Activated CD8-positive, alpha-beta memory T cell treated with anti-CD3 and anti-CD28 coated beads for 36 hours (primary cell): ENCODE results near the gene KPNA2. TPM values are rescaled to one million over a fixed set of nuclear protein-coding genes. Genes with fewer than 3 reads are reported as not detected.
"Not testable (repeated sequence)": the region's sequence is repeated elsewhere in the genome, so short reads cannot be mapped to it uniquely, and the experiment has no call there.

Source experiments
- CTCF ChIA-PET: fragments of 350-600 bp; sonication (Branson Sonifier 250); formaldehyde crosslinking; loops from one replicate; lab custom pipeline; 2021; ENCODE audit warnings: antibody characterized with exemption; lab: Charles Lee
- POLR2A ChIA-PET: fragments of 350-600 bp; sonication (Branson Sonifier 250); formaldehyde crosslinking; loops from one replicate; lab custom pipeline; 2021; ENCODE audit warnings: antibody characterized with exemption; lab: Charles Lee
- total RNA-seq, 2 experiments: library from RNA; stranded (reverse); gene quantifications; one replicate each; pipeline ENCODE4 v1.2.3, GENCODE V29; 2021

The KPNA2 gene
- total RNA-seq, 2 experiments from 2014 or later = 233 to 237 TPM

GRCh38 chr17:68018493-68018892 is 17.0 kb upstream of the KPNA2 start:
- POLR2A ChIA-PET = interaction anchor here (0.7 kb wide), 1 partner anchor 13 kb away, joined by 3 read pairs; no protein-coding TSS in a partner anchor
- CTCF ChIA-PET = interaction anchor here (1.7 kb wide), 1 partner anchor 11 kb away, joined by 5 read pairs; no protein-coding TSS in a partner anchor

- POLR2A ChIA-PET = interaction anchor here (1.4 to 1.9 kb wide), 2 partner anchors 17 to 23 kb away, joined by 8 to 10 read pairs; partner anchors contain the start of genes C17orf58 and KPNA2
- CTCF ChIA-PET = interaction anchor here (0.9 to 1.7 kb wide), 5 partner anchors 8 to 443 kb away, joined by 3 to 5 read pairs (median 4); no protein-coding TSS in a partner anchor
These were observed 16.2 kb upstream of the KPNA2 start for GRCh38 chr17:68019336-68019674.

- POLR2A ChIA-PET = interaction anchor here (0.6 to 1.9 kb wide), 4 partner anchors 16 to 143 kb away, joined by 3 to 10 read pairs (median 8); partner anchors contain the start of genes C17orf58 and KPNA2
- CTCF ChIA-PET = interaction anchor here (0.9 to 1.7 kb wide), 7 partner anchors 8 to 443 kb away, joined by 3 to 5 read pairs (median 4); no protein-coding TSS in a partner anchor
These were observed 15.7 kb upstream of the KPNA2 start for GRCh38 chr17:68019675-68020408.

- CTCF ChIA-PET = interaction anchor here (0.7 to 1.3 kb wide), 5 partner anchors 56 to 442 kb away, joined by 3 to 5 read pairs (median 3); no protein-coding TSS in a partner anchor
- POLR2A ChIA-PET = interaction anchor here (0.7 to 1.9 kb wide), 3 partner anchors 16 to 81 kb away, joined by 3 to 10 read pairs (median 8); partner anchors contain the start of genes C17orf58 and KPNA2
These were observed 15.2 kb upstream of the KPNA2 start for GRCh38 chr17:68020409-68020756.

GRCh38 chr17:68020791-68021190 is 14.7 kb upstream of the KPNA2 start:
- CTCF ChIA-PET = interaction anchor here (0.7 to 1.3 kb wide), 3 partner anchors 99 to 296 kb away, joined by 3 read pairs; no protein-coding TSS in a partner anchor
- POLR2A ChIA-PET = interaction anchor here (1.9 kb wide), 1 partner anchor 24 kb away, joined by 8 read pairs; the partner anchor contains the start of gene C17orf58

GRCh38 chr17:68021963-68022362 is 13.6 kb upstream of the KPNA2 start:
- ChIA-PET CTCF (interaction anchor here (0.8 to 1.2 kb wide), 2 partner anchors 13 to 21 kb away, joined by 3 read pairs; partner anchors contain the start of gene KPNA2), POLR2A (no interaction called here)

- POLR2A ChIA-PET = not testable (repeated sequence)
- CTCF ChIA-PET = interaction anchor here (1.2 kb wide), 1 partner anchor 21 kb away, joined by 3 read pairs; no protein-coding TSS in a partner anchor
These were observed 13.0 kb upstream of the KPNA2 start for GRCh38 chr17:68022547-68022946.

GRCh38 chr17:68029512-68030215 is 5.9 kb upstream of the KPNA2 start:
- CTCF ChIA-PET = interaction anchor here (0.6 to 0.7 kb wide), 2 partner anchors 140 to 227 kb away, joined by 3 read pairs; no protein-coding TSS in a partner anchor
- POLR2A ChIA-PET = no interaction called here

- CTCF ChIA-PET = interaction anchor here (1.4 kb wide), 1 partner anchor 9 kb away, joined by 4 read pairs; no protein-coding TSS in a partner anchor
These were observed 1.7 kb upstream of the KPNA2 start for GRCh38 chr17:68033636-68034451.

GRCh38 chr17:68034452-68034776 is 1.1 kb upstream of the KPNA2 start:
- POLR2A ChIA-PET = no interaction called here
- CTCF ChIA-PET = interaction anchor here (1.4 kb wide), 1 partner anchor 10 kb away, joined by 4 read pairs; no protein-coding TSS in a partner anchor

More at GRCh38 chr17:68033636-68034451, 1.7 kb upstream of the KPNA2 start:
- POLR2A ChIA-PET = no interaction called here

- POLR2A ChIA-PET = interaction anchor here (0.6 to 2.4 kb wide), 4 partner anchors 15 to 212 kb away, joined by 3 to 10 read pairs (median 4); partner anchors contain the start of gene C17orf58
- CTCF ChIA-PET = interaction anchor here (0.8 kb wide), 1 partner anchor 13 kb away, joined by 3 read pairs; no protein-coding TSS in a partner anchor
These were observed 408 bp upstream of the KPNA2 start for GRCh38 chr17:68035131-68035522.

GRCh38 chr17:68036304-68037147 is 991 bp downstream of the KPNA2 start:
- ChIA-PET POLR2A (interaction anchor here (1.4 to 2.4 kb wide), 2 partner anchors 17 to 51 kb away, joined by 3 to 10 read pairs; no protein-coding TSS in a partner anchor), CTCF (no interaction called here)

- ChIA-PET CTCF (no interaction called here), POLR2A (no interaction called here)
These were observed 11.8 kb downstream of the KPNA2 start for GRCh38 chr17:68047153-68047846.

- CTCF ChIA-PET, POLR2A ChIA-PET: not testable (repeated sequence)
These were observed 12.5 kb downstream of the KPNA2 start for GRCh38 chr17:68047890-68048542.

- ChIA-PET CTCF (no interaction called here), POLR2A (no interaction called here)
These were observed 13.5 kb downstream of the KPNA2 start for GRCh38 chr17:68048996-68049395.

GRCh38 chr17:68049812-68050437 is 14.4 kb downstream of the KPNA2 start:
- POLR2A ChIA-PET, CTCF ChIA-PET: not testable (repeated sequence)
